NCI-H446 treated with DMSO at 0.1 percent for 48 hours (cell line): ENCODE data around the gene GNG12.

Experiments
- DNase-seq: peaks from one replicate; lab custom pipeline; 2025; lab: John Stamatoyannopoulos, UW

The GNG12 gene

GRCh38 chr1:67840449-67840848 is 7.2 kb upstream of the GNG12 start:
- DNase-seq = peak; percentile 48

DNA sequence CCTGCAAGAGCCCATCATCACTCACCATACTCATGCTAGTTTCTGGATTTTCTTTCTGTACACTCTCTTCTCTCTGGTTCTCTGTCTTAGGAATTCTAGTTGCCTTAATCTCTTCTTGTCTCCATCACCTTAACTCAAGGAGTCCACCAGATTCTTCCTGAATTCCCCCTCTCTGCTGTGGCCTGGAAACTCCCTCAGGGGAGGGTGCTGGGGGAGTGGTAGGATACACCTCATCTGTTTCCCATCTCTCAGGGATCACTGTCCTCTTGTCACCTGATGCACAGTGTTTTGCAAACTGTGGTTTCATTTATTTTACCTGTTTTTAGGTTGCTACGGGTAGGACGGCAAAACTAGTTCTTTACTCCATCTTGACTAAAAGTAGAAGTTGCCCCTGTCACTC is 6.6 kb upstream of the GNG12 start:
- no peak for DNase-seq

- no peak for DNase-seq
These were observed 5.1 kb upstream of the GNG12 start for GRCh38 chr1:67838180-67838910.

DNA sequence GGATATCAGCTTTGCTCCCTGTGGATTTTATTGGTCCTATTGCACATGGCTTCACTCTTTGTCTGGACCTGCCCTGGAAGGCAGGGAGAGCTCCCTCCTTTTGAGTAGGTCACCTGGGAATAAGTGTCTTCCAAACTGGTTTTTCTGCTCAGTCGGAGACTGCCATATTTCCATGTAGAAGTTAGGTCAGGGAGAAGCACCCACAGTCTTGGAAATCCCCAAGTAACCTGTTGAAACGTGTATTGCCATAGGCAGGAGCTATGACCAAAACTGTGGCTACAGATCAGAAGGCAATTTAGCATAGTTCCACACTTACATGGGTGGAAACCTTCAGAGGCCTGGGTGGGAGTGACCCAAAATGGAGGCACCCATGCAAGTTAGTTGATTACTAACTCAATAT is 3.5 kb upstream of the GNG12 start:
- no peak for DNase-seq

GRCh38 chr1:67835663-67836452 is 2.6 kb upstream of the GNG12 start:
- DNase-seq = no peak

DNA sequence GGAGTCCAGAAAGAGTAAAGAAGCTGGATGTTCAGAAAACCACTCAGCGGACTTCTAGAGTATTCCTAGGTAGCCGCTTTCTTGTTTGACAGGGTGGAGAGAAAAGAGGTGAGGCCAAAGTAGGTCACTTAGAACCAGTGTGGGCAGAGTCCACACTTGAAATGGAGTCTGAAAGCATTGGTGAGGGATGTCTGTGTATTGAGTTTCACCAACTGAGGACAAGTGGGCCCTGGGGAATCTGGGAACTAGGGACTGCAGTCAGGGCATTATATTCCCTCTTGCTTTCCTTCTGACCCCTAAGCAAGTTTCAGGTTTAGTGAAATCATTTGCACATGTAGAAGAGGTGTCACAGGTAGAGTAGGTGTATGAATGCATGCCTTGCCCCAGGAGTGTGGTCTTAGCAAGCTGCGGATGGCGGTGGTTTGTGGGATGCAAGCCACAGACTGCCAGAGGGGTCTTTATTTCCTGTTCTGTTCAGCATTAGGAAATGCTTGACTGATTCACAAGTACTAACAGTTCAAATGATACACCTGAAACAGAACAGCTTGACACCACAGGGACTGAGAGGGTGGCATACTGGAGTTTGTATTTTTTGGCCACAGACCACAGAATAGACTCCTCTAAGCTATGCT is 1.1 kb upstream of the GNG12 start:
- DNase-seq = no peak

DNA sequence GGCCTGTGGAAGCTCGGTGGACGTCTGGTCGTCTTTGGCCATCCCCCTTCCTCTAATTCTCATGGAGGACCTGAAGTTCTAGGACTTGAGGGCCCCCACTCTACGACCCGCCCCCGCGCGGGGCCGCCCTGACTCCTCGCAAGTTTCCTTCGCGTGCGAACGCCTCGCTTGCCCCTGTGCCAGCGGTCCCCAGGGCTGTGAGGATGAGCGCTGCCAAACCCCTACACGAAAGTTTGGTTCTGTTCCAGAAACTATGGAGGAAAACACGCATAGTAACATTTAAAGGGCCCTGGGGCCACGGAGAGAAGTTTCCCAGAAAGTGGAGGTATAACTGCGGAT is 304 bp upstream of the GNG12 start:
- no peak for DNase-seq

DNA sequence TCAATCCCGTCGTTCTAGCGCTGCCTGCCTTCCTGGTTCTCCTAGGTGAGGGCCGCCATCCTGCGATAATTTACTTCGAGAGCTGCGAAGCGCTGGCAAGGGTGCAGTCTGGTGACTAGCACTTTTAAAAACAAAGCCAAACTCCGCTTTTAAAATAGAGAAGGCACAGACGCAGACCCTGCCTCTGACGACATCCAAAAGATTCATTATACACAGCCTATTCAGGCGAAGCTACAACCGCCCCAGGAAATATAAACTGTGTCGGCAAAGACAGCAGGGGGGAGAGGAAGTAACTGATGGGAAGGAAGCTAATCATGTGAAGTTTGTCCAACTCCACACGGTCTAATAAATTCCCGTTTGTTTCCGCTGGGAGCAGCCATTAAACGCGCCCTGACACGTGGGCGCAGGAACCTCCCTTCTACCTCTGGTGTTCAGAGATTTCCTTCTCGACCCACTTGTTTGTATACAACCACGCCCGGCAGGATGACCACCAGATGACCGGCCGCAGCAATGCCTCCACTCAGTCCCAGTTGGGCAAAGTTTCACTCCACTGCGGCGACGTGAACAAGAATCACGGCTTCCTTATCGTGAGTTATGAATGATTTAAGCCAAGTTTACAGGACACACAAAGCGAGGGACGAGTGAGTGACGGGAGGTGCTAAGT is 1.3 kb downstream of the GNG12 start:
- peak; percentile 44 for DNase-seq

GRCh38 chr1:67830928-67831830 is 2.1 kb downstream of the GNG12 start:
- no peak for DNase-seq

DNA sequence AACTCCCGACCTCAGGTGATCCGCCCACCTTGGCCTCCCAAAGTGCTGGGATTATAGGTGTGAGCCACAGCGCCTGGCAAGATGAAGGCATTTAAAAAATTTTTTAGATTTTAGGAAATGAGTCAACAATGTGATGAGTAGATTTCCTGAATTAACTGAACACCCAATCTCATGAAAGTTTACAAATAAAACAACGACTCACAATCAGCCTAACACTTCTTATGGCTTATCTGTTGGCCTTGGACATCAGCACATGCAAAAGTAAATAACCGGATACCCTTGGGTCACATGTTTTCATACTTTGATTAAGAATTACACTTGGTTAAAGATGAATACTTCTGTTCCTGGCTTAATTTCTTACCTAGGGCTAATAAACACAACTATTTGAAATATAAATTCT is 3.0 kb downstream of the GNG12 start:
- DNase-seq = no peak

- DNase-seq = no peak
These were observed 5.6 kb downstream of the GNG12 start for GRCh38 chr1:67827688-67828087.

DNA sequence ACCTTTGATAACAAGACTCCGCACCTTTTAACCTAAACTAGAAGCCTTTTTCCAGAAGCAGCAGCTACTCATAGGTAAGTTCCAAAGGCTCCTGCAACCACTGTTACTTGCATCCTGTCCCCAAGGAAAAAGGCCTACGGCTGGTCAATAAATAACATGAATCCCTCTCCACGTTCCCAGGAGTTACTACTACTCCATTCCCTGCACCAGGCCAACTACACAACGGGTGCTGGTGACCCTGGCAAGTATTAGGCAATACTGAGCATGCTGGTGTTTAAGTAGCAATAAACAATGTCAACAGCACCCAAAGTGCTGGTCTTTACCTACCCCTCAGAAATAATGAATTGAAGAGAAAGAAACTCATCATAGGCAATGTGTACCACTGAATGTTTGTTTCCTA is 7.7 kb downstream of the GNG12 start:
- DNase-seq = no peak

DNA sequence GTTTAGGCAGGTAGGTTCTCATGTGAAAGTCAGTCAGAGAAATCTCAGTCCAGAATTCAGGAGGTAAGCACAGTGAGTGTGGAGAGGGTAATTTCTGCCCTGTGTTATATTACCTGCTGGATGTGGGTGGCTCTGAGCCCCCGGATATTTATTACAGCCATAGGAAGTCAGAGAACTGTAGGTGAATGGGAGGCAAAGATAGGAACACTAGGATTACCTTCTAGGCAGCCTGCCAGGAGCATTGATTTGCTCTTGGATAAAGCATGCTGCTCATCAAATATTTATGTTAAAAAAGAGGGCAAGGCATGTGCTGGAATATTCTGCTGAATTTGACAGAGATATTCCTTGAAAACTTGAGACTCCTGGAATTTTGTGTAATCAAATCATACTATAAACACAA is 8.5 kb downstream of the GNG12 start:
- DNase-seq = no peak

DNA sequence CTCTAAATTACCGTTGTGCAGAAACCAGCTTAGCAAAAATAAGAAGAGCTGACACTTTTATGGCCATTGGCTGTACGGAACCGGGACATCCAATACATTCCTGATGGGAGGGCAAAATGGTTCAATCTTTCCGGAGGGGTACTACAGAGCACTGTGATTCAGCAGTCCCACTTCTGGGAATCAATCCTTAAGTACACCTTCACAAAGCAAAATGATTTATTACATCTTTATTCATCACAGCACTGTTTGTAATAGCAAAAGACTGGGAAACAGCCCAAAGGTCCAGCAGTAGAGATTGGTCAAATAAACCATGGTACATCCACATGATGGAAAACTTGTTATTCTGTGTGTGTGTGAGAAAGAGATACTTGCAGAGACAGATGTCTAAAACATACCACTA is 9.7 kb downstream of the GNG12 start:
- no peak for DNase-seq

DNA sequence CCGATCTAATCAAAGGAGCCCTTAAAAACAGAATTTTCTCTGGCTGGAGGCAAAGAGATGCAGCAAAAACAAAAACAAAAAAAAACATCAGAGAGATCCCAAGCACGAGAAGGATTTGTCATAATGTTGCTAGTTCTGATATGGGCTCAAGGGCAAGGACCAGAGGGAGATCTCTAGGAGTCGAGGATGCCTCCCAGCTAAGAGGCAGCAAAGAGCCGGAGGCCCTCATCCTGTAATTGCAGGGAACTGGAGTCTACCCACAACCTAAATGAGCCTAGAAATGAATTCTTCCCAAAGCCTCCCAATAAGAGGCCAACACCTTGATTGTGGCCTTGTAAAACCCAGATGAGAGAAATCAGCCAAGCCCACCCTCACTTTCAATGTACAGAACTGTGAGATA is 12.0 kb downstream of the GNG12 start:
- DNase-seq = no peak

- no peak for DNase-seq
These were observed 14.5 kb downstream of the GNG12 start for GRCh38 chr1:67818725-67819301.

DNA sequence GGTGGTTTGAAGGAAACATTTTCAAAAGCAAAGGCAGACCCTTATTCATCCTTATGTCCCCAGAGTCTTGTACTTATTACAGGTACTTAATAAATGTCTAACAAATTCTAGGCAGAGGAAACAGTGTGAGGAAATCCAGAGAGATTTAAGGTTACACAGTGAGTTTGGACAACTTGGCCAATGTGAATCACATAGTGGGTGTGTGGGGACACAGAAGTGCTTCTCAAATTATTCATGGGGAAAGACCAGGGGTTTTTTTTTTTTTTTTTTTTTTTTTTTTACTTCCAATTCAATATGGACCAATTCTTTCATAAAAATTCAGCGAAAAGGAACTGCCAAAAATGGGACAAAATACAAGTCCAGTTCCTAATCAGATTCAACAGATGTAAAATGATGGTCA is 15.1 kb downstream of the GNG12 start:
- DNase-seq = no peak

DNA sequence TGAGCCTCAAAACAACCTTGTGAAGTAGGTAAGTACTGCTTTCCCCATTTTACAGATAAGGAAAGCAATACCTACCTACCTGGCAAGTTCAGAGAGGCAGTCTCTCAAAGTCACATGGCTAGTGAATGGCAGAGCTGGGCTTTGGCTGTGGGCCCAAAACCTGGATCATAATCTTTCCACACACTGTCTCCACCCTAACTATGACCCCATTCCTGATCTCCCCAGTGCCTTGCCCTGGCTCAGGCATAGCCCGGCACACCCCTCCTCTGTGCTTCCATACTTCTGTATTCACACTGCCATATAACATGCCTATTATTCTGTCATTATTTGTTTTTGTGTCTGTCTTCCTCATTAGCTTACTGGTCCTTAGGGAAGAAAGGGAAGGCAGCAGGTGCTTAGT is 15.9 kb downstream of the GNG12 start:
- no peak for DNase-seq

- DNase-seq = no peak
These were observed 16.8 kb downstream of the GNG12 start for GRCh38 chr1:67816506-67816905.

GRCh38 chr1:67816095-67816475 is 17.2 kb downstream of the GNG12 start:
- DNase-seq = no peak

DNA sequence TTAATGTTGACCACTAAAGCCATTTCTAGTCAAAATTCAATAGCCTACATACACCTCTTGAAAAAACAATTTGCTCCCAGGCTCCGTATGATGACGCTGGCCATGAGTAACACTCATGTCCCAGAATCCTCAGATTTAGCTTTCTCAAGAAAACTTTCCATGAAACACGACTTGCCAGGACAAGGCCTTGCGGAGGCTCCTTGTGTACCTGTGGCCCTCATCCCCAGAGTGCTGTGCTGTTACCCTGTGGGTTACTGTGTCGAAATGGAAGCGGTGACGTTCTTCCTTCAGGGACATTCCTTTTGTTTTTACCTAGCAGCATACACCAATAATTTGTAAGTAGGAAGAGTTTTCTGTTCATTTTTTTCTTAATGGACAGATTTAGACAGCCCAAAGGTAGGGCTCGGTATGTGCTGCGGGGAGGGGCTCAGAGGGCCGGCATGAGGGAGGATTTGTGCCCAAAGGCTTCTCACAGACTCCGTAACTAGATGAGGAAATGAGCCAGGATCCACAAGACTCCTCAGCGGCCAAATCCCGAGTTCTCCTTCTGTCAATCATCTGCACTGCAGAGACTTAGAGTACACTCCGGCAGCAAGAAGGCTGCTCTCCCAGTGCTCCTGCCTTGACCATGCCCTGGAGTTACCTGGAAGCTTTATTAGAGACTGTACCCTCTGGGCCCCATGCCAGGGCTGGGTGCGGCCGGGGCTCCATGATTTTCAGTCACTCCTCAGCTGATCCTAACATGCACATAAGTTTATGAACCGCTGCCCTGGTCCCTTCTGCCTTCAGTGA is 17.8 kb downstream of the GNG12 start:
- DNase-seq = no peak
